Measurements from ENCODE around the gene PDE2A.

- TF ChIP-seq CTCF (optimal IDR thresholded peaks at IDR 0.05 in 1 of 3, IDR thresholded peaks at IDR 0.05 in 1 of 3, conservative IDR thresholded peaks at IDR 0.05 in 1 of 3; ENCODE audit: extremely low read depth in 1 of 3, insufficient read depth in 2 of 3, low read length in 3 of 3) = no peak
- TF ChIP-seq EZH2 (IDR thresholded peaks at IDR 0.05; ENCODE audit: low read length) = no peak
Observed at GRCh38 chr11:72705442-72706365, 31.5 kb upstream of the PDE2A start.
